ENCODE measurements around the gene ANKRD61.
"Not testable (repeated sequence)": the region's sequence is repeated elsewhere in the genome, so short reads cannot be mapped to it uniquely, and the experiment has no call there.

The ANKRD61 gene

GRCh38 chr7:6030988-6031387, at the start of gene ANKRD61:
Gene ANKRD61 (plus strand): TSS chr7:6031376. CDS start chr7:6031376, 0 bp downstream.
- no peak for DNase-seq

- DNase-seq, result not testable (repeated sequence)
Observed at GRCh38 chr7:5987061-5987460, 44.1 kb upstream of the ANKRD61 start.

- no peak for DNase-seq
Observed at GRCh38 chr7:5997210-5997808, 33.9 kb upstream of the ANKRD61 start.

- no peak for DNase-seq
Observed at GRCh38 chr7:6007386-6007785, 23.8 kb upstream of the ANKRD61 start.

GRCh38 chr7:6007835-6008590, 23.2 kb upstream of the ANKRD61 start:
- not testable (repeated sequence) for DNase-seq

GRCh38 chr7:6008668-6009611, 22.2 kb upstream of the ANKRD61 start, which contains the start of the genes AIMP2 and PMS2:
Gene AIMP2 (plus strand): TSS chr7:6009272. CDS start chr7:6009364, 92 bp downstream.
Gene PMS2 (minus strand): TSS chr7:6009049. CDS start chr7:6009019, 30 bp downstream.
- DNase-seq, result peak; percentile 99

GRCh38 chr7:6010370-6010769, 20.8 kb upstream of the ANKRD61 start:
- DNase-seq, result not testable (repeated sequence)

- no peak for DNase-seq
Observed at GRCh38 chr7:6011541-6011940, 19.6 kb upstream of the ANKRD61 start.

GRCh38 chr7:6012355-6013104, 18.6 kb upstream of the ANKRD61 start:
- DNase-seq, result no peak

- no peak for DNase-seq
Observed at GRCh38 chr7:6015917-6016652, 15.1 kb upstream of the ANKRD61 start.

GRCh38 chr7:6016653-6016966, 14.6 kb upstream of the ANKRD61 start:
- DNase-seq, result no peak

- DNase-seq, result no peak
Observed at GRCh38 chr7:6020371-6021286, 10.5 kb upstream of the ANKRD61 start.

- no peak for DNase-seq
Observed at GRCh38 chr7:6022707-6023106, 8.5 kb upstream of the ANKRD61 start.

- DNase-seq, result no peak
Observed at GRCh38 chr7:6023974-6024435, 7.2 kb upstream of the ANKRD61 start.

- peak; percentile 85 for DNase-seq
Observed at GRCh38 chr7:6026011-6026819, 5.0 kb upstream of the ANKRD61 start.

- no peak for DNase-seq
Observed at GRCh38 chr7:6026820-6027311, 4.3 kb upstream of the ANKRD61 start.

- DNase-seq, result no peak
Observed at GRCh38 chr7:6027806-6028365, 3.3 kb upstream of the ANKRD61 start.

GRCh38 chr7:6028563-6028962, 2.6 kb upstream of the ANKRD61 start:
- DNase-seq, result no peak

- no peak for DNase-seq
Observed at GRCh38 chr7:6031567-6031966, 391 bp downstream of the ANKRD61 start.
